CD4-positive, alpha-beta T cell (primary cell): ENCODE measurements around the gene LPGAT1. TPM values are rescaled to one million over a fixed set of nuclear protein-coding genes. Genes with fewer than 3 reads are reported as not detected.

Experiments
- ATAC-seq: fragments of 200-7000 bp; cut with Tn5 transposase; one replicate; pipeline ENCODE4 v1.10.0; 2022; ENCODE audit warnings: mild to moderate bottlenecking; ENCODE audit not compliant: poor library complexity
- CTCF ChIA-PET: fragments of 350-600 bp; sonication (Branson Sonifier 250); formaldehyde crosslinking; loops from one replicate; lab custom pipeline; 2021; ENCODE audit warnings: antibody characterized with exemption, inconsistent platforms; lab: Charles Lee
- POLR2A ChIA-PET: fragments of 350-600 bp; sonication (Branson Sonifier 250); formaldehyde crosslinking; loops from one replicate; lab custom pipeline; 2021; ENCODE audit warnings: antibody characterized with exemption, inconsistent platforms; lab: Charles Lee
- DNase-seq, 14 experiments: peaks; one replicate each; pipeline ENCODE4 v3.0.0-alpha.2; 2013 to 2020; ENCODE audit warnings: mixed read lengths in 2 of 14
- H3K27ac ChIP-seq, 2 donors: one replicate each; pipeline versions ENCODE4 v1.5.1 to v1.7.0; 2013; ENCODE audit warnings: low read length in 2 of 2, low read depth in 1 of 2, mild to moderate bottlenecking in 1 of 2
- H3K27me3 ChIP-seq, 2 experiments: 1 replicate in 1 of 2; 2 replicates in 1 of 2; pipeline versions ENCODE4 v1.6.1 to v1.7.0; 2013; ENCODE audit warnings: low read length in 2 of 2, control low read depth in 1 of 2, mild to moderate bottlenecking in 1 of 2, moderate library complexity in 1 of 2; ENCODE audit not compliant: insufficient read depth in 2 of 2, control insufficient read depth in 1 of 2
- H3K36me3 ChIP-seq: one replicate; pipeline ENCODE4 v1.6.1; 2013; ENCODE audit warnings: low read length, control low read depth; ENCODE audit not compliant: insufficient read depth
- H3K4me1 ChIP-seq: one replicate; pipeline ENCODE4 v1.6.1; 2013; ENCODE audit warnings: low read length, control low read depth; ENCODE audit not compliant: insufficient read depth
- H3K4me3 ChIP-seq: one replicate; pipeline ENCODE4 v1.5.1; 2013; ENCODE audit warnings: mild to moderate bottlenecking, low read length, moderate library complexity
- H3K9me3 ChIP-seq, 2 experiments: 1 replicate in 1 of 2; 2 replicates in 1 of 2; pipeline versions ENCODE4 v1.6.1 to v1.7.0; 2013; ENCODE audit warnings: low read length in 2 of 2, mild to moderate bottlenecking in 2 of 2, control low read depth in 1 of 2, moderate library complexity in 1 of 2; ENCODE audit not compliant: control insufficient read depth in 1 of 2, insufficient read depth in 1 of 2
- H3K27ac Mint-ChIP-seq: one replicate; pipeline ENCODE4 v1.8.0; 2020; ENCODE audit warnings: mixed read lengths
- H3K27me3 Mint-ChIP-seq: one replicate; pipeline ENCODE4 v1.8.0; 2021; ENCODE audit warnings: mixed read lengths
- H3K36me3 Mint-ChIP-seq: one replicate; pipeline ENCODE4 v1.8.0; 2021; ENCODE audit warnings: low read depth, mixed read lengths
- H3K4me1 Mint-ChIP-seq: one replicate; pipeline ENCODE4 v1.8.0; 2021; ENCODE audit warnings: low read depth, mixed read lengths
- H3K4me3 Mint-ChIP-seq: one replicate; pipeline ENCODE4 v1.8.0; 2020; ENCODE audit warnings: mild to moderate bottlenecking, mixed read lengths
- H3K9me3 Mint-ChIP-seq: one replicate; pipeline ENCODE4 v1.8.0; 2020; ENCODE audit warnings: mixed read lengths
- intact Hi-C, 2 experiments: fragments of 100-400 bp; cut with DNase I in 1 of 2; cut with micrococcal nuclease in 1 of 2; formaldehyde crosslinking; loops; one replicate each; pipeline versions ENCODE4 v1.15.1 to v1.9.0; 2023 to 2025; cut with DNase I, micrococcal nuclease
- total RNA-seq, 174 experiments: library from RNA in 2 of 174; stranded (reverse) in 2 of 174; gene quantifications; one replicate each; pipeline ENCODE4 v1.2.3 and lab custom pipeline; 2021 to 2026
- TF ChIP-seq, protein P1 (sequence below): fragments of 200-600 bp; IDR thresholded peaks from one replicate; pipeline ENCODE4 v1.8.0; 2022; ENCODE audit warnings: antibody characterized with exemption, mild to moderate bottlenecking

LPGAT1 gene
- total RNA-seq, 2 experiments from 2014 or later = 14.0 to 14.4 TPM

DNA sequence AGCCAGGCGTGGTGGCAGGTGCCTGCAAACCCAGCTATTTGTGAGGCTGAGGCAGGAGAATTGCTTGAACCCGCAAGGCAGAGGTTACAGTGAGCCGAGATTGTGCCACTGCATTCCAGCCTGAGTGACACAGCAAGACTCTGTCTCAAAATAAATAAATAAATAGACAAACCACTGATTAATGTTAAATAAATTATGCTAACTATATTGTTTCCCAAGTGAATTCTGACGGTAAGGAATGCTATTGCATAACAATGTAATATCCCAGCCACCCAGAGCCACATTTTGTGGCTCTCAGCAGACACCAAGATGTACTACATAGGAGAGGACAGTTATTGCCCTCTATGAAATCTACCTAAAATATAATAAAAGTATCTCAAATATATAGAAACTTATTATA, 55.4 kb downstream of the LPGAT1 start:
- Histone ChIP-seq H3K27me3 (no peaks in the 10 kb centered on the region), H3K9me3 (no peaks in the 10 kb centered on the region), H3K4me3 (no peak overlapping the region), H3K4me1 (no peaks in the 10 kb centered on the region), H3K36me3 (peaks cover 26% of the 10 kb centered on the region), H3K27ac (no peak overlapping the region)
- ATAC-seq = no peak
- Mint-ChIP-seq H3K27ac (no peak overlapping the region), H3K27me3 (no peaks in the 10 kb centered on the region), H3K4me1 (no peaks in the 10 kb centered on the region), H3K4me3 (no peak overlapping the region), H3K9me3 (no peaks in the 10 kb centered on the region), H3K36me3 (peaks cover 44% of the 10 kb centered on the region)
- intact Hi-C loops = no loop called here
- TF ChIP-seq, protein P1, sequence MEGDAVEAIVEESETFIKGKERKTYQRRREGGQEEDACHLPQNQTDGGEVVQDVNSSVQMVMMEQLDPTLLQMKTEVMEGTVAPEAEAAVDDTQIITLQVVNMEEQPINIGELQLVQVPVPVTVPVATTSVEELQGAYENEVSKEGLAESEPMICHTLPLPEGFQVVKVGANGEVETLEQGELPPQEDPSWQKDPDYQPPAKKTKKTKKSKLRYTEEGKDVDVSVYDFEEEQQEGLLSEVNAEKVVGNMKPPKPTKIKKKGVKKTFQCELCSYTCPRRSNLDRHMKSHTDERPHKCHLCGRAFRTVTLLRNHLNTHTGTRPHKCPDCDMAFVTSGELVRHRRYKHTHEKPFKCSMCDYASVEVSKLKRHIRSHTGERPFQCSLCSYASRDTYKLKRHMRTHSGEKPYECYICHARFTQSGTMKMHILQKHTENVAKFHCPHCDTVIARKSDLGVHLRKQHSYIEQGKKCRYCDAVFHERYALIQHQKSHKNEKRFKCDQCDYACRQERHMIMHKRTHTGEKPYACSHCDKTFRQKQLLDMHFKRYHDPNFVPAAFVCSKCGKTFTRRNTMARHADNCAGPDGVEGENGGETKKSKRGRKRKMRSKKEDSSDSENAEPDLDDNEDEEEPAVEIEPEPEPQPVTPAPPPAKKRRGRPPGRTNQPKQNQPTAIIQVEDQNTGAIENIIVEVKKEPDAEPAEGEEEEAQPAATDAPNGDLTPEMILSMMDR = no peak
- no peak for DNase-seq
- POLR2A ChIA-PET = no interaction called here
- CTCF ChIA-PET = no interaction called here

DNA sequence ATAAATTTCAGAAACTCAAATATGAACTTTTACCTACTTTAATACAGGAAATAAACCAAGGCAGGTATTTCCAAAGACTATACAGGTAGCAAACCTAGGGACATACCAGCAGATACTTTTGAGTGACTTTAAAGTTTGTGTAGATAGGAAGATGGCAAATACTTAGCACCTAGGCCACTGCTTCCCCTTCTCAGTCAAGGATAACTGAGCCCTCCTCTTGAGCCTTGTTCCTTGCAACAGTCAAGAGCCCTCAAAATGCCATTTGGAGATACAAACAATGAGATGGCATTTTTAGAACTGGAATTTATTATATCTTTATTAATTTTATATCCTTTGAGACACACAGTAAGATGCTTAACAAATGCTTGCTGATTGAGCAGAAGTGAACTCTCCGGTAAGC, 65.9 kb downstream of the LPGAT1 start:
- no peaks in the 10 kb centered on the region for H3K9me3 ChIP-seq
- DNase-seq = no peak
- no peak overlapping the region for H3K27ac ChIP-seq
- H3K36me3 ChIP-seq = peaks cover 5% of the 10 kb centered on the region
- no peak overlapping the region for H3K27ac Mint-ChIP-seq
- H3K9me3 Mint-ChIP-seq = no peaks in the 10 kb centered on the region
- intact Hi-C loops = no loop called here
- no peak for ATAC-seq
- POLR2A ChIA-PET = no interaction called here
- H3K4me1 Mint-ChIP-seq = no peaks in the 10 kb centered on the region
- H3K4me1 ChIP-seq = no peaks in the 10 kb centered on the region
- H3K36me3 Mint-ChIP-seq = peaks cover 34% of the 10 kb centered on the region
- CTCF ChIA-PET = interaction anchor here (0.9 kb wide), 1 partner anchor 14 kb away, joined by 3 read pairs; no protein-coding TSS in a partner anchor
- H3K4me3 Mint-ChIP-seq = no peak overlapping the region
- TF ChIP-seq, protein P1 = no peak
- no peaks in the 10 kb centered on the region for H3K27me3 Mint-ChIP-seq
- no peaks in the 10 kb centered on the region for H3K27me3 ChIP-seq
- H3K4me3 ChIP-seq = no peak overlapping the region

DNA sequence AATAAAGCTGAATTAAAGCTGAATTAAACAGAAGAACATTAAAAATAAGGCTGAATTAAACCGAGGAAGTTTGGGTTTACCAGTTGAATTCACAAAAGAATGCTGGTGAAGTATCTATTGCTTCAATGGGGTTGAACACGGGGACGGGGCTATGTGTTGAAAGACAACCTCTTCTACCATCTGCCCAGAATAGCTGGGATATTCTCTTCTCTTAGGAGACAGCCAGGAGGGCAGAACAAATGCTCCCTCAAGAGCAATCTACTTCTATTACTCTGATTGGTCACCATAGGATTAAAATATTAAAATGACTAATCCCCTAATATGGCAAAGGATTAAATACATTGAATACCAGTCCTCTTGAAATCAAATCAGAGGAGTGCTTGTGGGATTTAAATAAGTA, 68.4 kb downstream of the LPGAT1 start:
- DNase-seq (no peak), ATAC-seq (no peak)
- intact Hi-C loops = no loop called here
- Mint-ChIP-seq H3K36me3 (peaks cover 46% of the 10 kb centered on the region), H3K4me1 (no peaks in the 10 kb centered on the region), H3K27me3 (no peaks in the 10 kb centered on the region), H3K27ac (no peak overlapping the region), H3K4me3 (no peak overlapping the region), H3K9me3 (no peaks in the 10 kb centered on the region)
- Histone ChIP-seq H3K9me3 (peaks cover 0 to 5% of the 10 kb centered on the region in 2 experiments), H3K36me3 (no peaks in the 10 kb centered on the region), H3K27me3 (no peaks in the 10 kb centered on the region), H3K4me1 (no peaks in the 10 kb centered on the region), H3K4me3 (no peak overlapping the region), H3K27ac (no peak overlapping the region)
- TF ChIP-seq, protein P1 = no peak
- ChIA-PET CTCF (interaction anchor here (1.7 kb wide), 1 partner anchor 10 kb away, joined by 4 read pairs; no protein-coding TSS in a partner anchor), POLR2A (no interaction called here)
